ENCODE data around the gene COMMD6. TPM values are rescaled to one million over a fixed set of nuclear protein-coding genes. Genes with fewer than 3 reads are reported as not detected.

The COMMD6 gene
- total and polyA plus RNA-seq, 2 of the 13 experiments (the other 11 are each of a cell fraction or from before 2014, with no cell fraction given), result 97.0 to 164 TPM

DNA sequence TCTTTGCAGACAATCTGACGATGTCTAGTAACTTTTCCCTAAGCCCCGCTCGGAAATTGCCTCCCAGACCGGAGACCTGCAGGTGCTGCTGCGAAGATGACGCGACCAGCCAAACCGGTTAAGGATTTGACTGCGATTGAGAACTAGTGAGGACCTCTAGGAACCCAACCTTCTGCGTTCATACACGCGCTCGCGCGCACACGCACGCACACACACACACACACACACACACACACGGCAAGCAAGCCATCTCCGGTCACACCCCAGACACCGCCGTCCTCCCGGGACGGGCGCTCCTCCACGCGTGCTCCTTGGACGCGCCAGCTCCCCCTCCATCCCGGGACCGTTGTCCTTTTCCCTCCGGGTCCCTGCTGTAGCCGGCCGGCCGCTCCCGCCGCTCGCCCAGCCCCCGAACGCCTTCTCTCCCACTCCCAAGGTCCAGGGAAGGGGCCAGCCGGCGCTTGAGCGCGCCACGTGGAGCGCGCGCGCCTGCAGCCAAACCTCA is 56.9 kb downstream of the COMMD6 start (continued):
- TF ChIP-seq SAP130 (CRISPR knock-in tag; IDR thresholded peaks at IDR 0.05; ENCODE audit: low read depth) (peak; percentile 31; the same call in 1 of the 2 replicates), U2AF1 (optimal IDR thresholded peaks at IDR 0.05; ENCODE audit: low read depth, low read length) (no peak), MZF1 (CRISPR knock-in tag; IDR thresholded peaks at IDR 0.05; ENCODE audit: borderline replicate concordance) (no peak), BHLHE40 (IDR thresholded peaks at IDR 0.05; ENCODE audit: low read length) (peak; percentile 38; the same call in 1 of the 2 replicates), BORCS8-MEF2B (CRISPR knock-in tag; IDR thresholded peaks at IDR 0.05) (no peak; the same call in 1 of the 2 replicates), SATB2 (CRISPR knock-in tag; IDR thresholded peaks at IDR 0.05) (no peak), ZNF317 (CRISPR knock-in tag; IDR thresholded peaks at IDR 0.05) (peak; percentile 58; the same call in 1 of the 2 replicates), TBX3 (IDR thresholded peaks at IDR 0.05; ENCODE audit: borderline replicate concordance) (no peak), ZNF496 (CRISPR knock-in tag; IDR thresholded peaks at IDR 0.05; ENCODE audit: insufficient replicate concordance) (no peak), REL (CRISPR knock-in tag; conservative IDR thresholded peaks at IDR 0.05) (no peak), DMAP1 (CRISPR knock-in tag; IDR thresholded peaks at IDR 0.05) (peak; percentile 42; the same call in 1 of the 2 replicates), MAZ (IDR thresholded peaks at IDR 0.05; ENCODE audit: borderline replicate concordance, low read depth, low read length) (no peak), MAZ (CRISPR knock-in tag; IDR thresholded peaks at IDR 0.05; ENCODE audit: low read depth) (no peak), ZMAT5 (CRISPR knock-in tag; IDR thresholded peaks at IDR 0.05; ENCODE audit: borderline replicate concordance, low read depth) (no peak), ZBTB14 (CRISPR knock-in tag; IDR thresholded peaks at IDR 0.05) (peak; percentile 61; the same call in 1 of the 2 replicates), ZNF282 (IDR thresholded peaks at IDR 0.05; ENCODE audit: partially characterized antibody) (no peak), HDAC1 (CRISPR knock-in tag; IDR thresholded peaks at IDR 0.05) (peak; percentile 68), ZNF891 (CRISPR knock-in tag; IDR thresholded peaks at IDR 0.05) (peak; percentile 74), SRY (CRISPR knock-in tag; IDR thresholded peaks at IDR 0.05) (0 out of 2 replicates have a peak, but pooled peaks have one; percentile 23), SP4 (CRISPR knock-in tag; IDR thresholded peaks at IDR 0.05) (no peak), SCMH1 (CRISPR knock-in tag; IDR thresholded peaks at IDR 0.05; ENCODE audit: borderline replicate concordance) (no peak)
- TF ChIP-seq, protein P1, sequence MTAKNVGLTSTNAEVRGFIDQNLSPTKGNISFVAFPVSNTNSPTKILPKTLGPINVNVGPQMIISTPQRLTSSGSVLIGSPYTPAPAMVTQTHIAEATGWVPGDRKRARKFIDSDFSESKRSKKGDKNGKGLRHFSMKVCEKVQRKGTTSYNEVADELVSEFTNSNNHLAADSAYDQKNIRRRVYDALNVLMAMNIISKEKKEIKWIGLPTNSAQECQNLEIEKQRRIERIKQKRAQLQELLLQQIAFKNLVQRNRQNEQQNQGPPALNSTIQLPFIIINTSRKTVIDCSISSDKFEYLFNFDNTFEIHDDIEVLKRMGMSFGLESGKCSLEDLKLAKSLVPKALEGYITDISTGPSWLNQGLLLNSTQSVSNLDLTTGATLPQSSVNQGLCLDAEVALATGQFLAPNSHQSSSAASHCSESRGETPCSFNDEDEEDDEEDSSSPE (CRISPR knock-in tag; IDR thresholded peaks at IDR 0.05), result peak; percentile 28; the same call in 1 of the 2 replicates
- TF ChIP-seq, protein P2, sequence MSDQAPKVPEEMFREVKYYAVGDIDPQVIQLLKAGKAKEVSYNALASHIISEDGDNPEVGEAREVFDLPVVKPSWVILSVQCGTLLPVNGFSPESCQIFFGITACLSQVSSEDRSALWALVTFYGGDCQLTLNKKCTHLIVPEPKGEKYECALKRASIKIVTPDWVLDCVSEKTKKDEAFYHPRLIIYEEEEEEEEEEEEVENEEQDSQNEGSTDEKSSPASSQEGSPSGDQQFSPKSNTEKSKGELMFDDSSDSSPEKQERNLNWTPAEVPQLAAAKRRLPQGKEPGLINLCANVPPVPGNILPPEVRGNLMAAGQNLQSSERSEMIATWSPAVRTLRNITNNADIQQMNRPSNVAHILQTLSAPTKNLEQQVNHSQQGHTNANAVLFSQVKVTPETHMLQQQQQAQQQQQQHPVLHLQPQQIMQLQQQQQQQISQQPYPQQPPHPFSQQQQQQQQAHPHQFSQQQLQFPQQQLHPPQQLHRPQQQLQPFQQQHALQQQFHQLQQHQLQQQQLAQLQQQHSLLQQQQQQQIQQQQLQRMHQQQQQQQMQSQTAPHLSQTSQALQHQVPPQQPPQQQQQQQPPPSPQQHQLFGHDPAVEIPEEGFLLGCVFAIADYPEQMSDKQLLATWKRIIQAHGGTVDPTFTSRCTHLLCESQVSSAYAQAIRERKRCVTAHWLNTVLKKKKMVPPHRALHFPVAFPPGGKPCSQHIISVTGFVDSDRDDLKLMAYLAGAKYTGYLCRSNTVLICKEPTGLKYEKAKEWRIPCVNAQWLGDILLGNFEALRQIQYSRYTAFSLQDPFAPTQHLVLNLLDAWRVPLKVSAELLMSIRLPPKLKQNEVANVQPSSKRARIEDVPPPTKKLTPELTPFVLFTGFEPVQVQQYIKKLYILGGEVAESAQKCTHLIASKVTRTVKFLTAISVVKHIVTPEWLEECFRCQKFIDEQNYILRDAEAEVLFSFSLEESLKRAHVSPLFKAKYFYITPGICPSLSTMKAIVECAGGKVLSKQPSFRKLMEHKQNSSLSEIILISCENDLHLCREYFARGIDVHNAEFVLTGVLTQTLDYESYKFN (CRISPR knock-in tag; conservative IDR thresholded peaks at IDR 0.05), result peak; percentile 23; the same call in 1 of the 2 replicates
- TF ChIP-seq, protein P3, sequence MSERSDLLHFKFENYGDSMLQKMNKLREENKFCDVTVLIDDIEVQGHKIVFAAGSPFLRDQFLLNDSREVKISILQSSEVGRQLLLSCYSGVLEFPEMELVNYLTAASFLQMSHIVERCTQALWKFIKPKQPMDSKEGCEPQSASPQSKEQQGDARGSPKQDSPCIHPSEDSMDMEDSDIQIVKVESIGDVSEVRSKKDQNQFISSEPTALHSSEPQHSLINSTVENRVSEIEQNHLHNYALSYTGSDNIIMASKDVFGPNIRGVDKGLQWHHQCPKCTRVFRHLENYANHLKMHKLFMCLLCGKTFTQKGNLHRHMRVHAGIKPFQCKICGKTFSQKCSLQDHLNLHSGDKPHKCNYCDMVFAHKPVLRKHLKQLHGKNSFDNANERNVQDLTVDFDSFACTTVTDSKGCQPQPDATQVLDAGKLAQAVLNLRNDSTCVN (CRISPR knock-in tag; IDR thresholded peaks at IDR 0.05; ENCODE audit: borderline replicate concordance), result no peak

Data from HepG2 (cell line).